H1 (cell line): ENCODE measurements around the gene WRAP73. TPM values are rescaled to one million over a fixed set of nuclear protein-coding genes. Genes with fewer than 3 reads are reported as not detected.

ENCODE experiments used
- CTCF ChIA-PET: fragments of 300-600 bp; sonication (Branson Sonifier 250); formaldehyde crosslinking; loops from one replicate; lab custom pipeline; 2021; ENCODE audit not compliant: partially characterized antibody; lab: Charles Lee
- POLR2A ChIA-PET: fragments of 300-600 bp; sonication (Branson Sonifier 250); formaldehyde crosslinking; loops from one replicate; lab custom pipeline; 2021; ENCODE audit warnings: inconsistent platforms; ENCODE audit not compliant: partially characterized antibody; lab: Charles Lee
- DNase-seq, 2 experiments: peaks; one replicate each; pipeline versions ENCODE4 v3.0.0 to v3.0.0-alpha.2; 2010 to 2022; ENCODE audit warnings: low spot score in 2 of 2, low read depth in 1 of 2, mixed read lengths in 1 of 2
- FAIRE-seq: peaks from 2 replicates; lab custom pipeline; 2011; peaks lifted over from hg19 to GRCh38; lab: Jason Lieb, UNC
- H2AFZ ChIP-seq: 2 replicates; pipeline ENCODE4 v1.8.1; 2012; ENCODE audit warnings: low read length, inconsistent platforms
- H2AK5ac ChIP-seq: 2 replicates; pipeline ENCODE4 v1.6.1; 2013; ENCODE audit warnings: low read depth, low read length
- H2BK120ac ChIP-seq: replicated peaks from 2 replicates; pipeline ENCODE3; 2013; ENCODE audit warnings: low read depth, low read length, inconsistent platforms
- H2BK12ac ChIP-seq: 2 replicates; pipeline ENCODE4 v1.6.1; 2013; ENCODE audit warnings: low read depth, low read length
- H2BK15ac ChIP-seq: 2 replicates; pipeline ENCODE4 v1.6.1; 2013; ENCODE audit warnings: low read length
- H2BK20ac ChIP-seq: 2 replicates; pipeline ENCODE4 v1.6.1; 2013; ENCODE audit warnings: low read length
- H2BK5ac ChIP-seq: 2 replicates; pipeline ENCODE4 v1.6.1; 2013; ENCODE audit warnings: low read depth, low read length
- H3K14ac ChIP-seq: 2 replicates; pipeline ENCODE4 v1.6.1; 2013; ENCODE audit warnings: inconsistent platforms; ENCODE audit not compliant: insufficient read length
- H3K18ac ChIP-seq: 2 replicates; pipeline ENCODE4 v1.6.1; 2013; ENCODE audit warnings: low read length; ENCODE audit errors: extremely low read depth
- H3K23ac ChIP-seq: 2 replicates; pipeline ENCODE4 v1.6.1; 2013; ENCODE audit warnings: inconsistent platforms; ENCODE audit not compliant: insufficient read length
- H3K23me2 ChIP-seq: 2 replicates; pipeline ENCODE4 v1.6.1; 2013; ENCODE audit warnings: low read depth, low read length
- H3K27ac ChIP-seq: 2 replicates; pipeline ENCODE4 v1.6.1; 2011; ENCODE audit warnings: low read depth, low read length, inconsistent platforms
- H3K27me3 ChIP-seq, 4 experiments: replicated peaks in 1 of 4; 1 replicate in 1 of 4; 2 replicates in 3 of 4; pipeline versions ENCODE4 v1.6.1 to v1.8.1; 2011 to 2013; ENCODE audit warnings: low read length in 3 of 4, mild to moderate bottlenecking in 3 of 4, inconsistent platforms in 2 of 4, mixed read lengths in 2 of 4, moderate library complexity in 1 of 4; ENCODE audit not compliant: control insufficient read depth in 3 of 4, insufficient read depth in 3 of 4; ENCODE audit errors: extremely low read depth in 1 of 4
- H3K36me3 ChIP-seq, 4 experiments: 2 replicates each; pipeline versions ENCODE4 v1.6.1 to v1.8.1; 2011 to 2013; ENCODE audit warnings: mild to moderate bottlenecking in 4 of 4, low read length in 3 of 4, moderate library complexity in 2 of 4, control low read depth in 1 of 4, inconsistent platforms in 1 of 4; ENCODE audit not compliant: insufficient read depth in 4 of 4, control insufficient read depth in 2 of 4
- H3K4ac ChIP-seq: replicated peaks from 2 replicates; pipeline ENCODE3; 2013; ENCODE audit warnings: low read length, low read depth, mixed read lengths, inconsistent platforms; ENCODE audit not compliant: insufficient read length
- H3K4me1 ChIP-seq, 4 experiments: replicated peaks in 1 of 4; 1 replicate in 1 of 4; 2 replicates in 3 of 4; pipeline versions ENCODE4 v1.6.1 to v1.8.1; 2011 to 2013; ENCODE audit warnings: low read length in 3 of 4, inconsistent platforms in 2 of 4, mixed read lengths in 1 of 4; ENCODE audit not compliant: insufficient read depth in 4 of 4, control insufficient read depth in 3 of 4
- H3K4me2 ChIP-seq, 2 experiments: 2 replicates each; pipeline versions ENCODE4 v1.6.1 to v1.8.1; 2011 to 2013; ENCODE audit warnings: low read depth in 2 of 2, low read length in 2 of 2, control low read depth in 1 of 2, inconsistent platforms in 1 of 2, mild to moderate bottlenecking in 1 of 2; ENCODE audit not compliant: insufficient read depth in 1 of 2
- H3K4me3 ChIP-seq, 4 experiments: fragments of 200-600, 300-600 bp in 1 of 4; sonication (generic), shearing (Covaris generic), sonication (Bioruptor Twin) in 1 of 4; 2 replicates each; pipeline versions ENCODE4 v1.5.1 to v1.8.1; 2011 to 2016; ENCODE audit warnings: low read length in 4 of 4, low read depth in 3 of 4, control low read depth in 2 of 4, inconsistent platforms in 2 of 4, mild to moderate bottlenecking in 2 of 4, mixed read lengths in 1 of 4, moderate library complexity in 1 of 4; ENCODE audit not compliant: insufficient read depth in 2 of 4; ENCODE audit errors: extremely low read depth in 1 of 4
- H3K56ac ChIP-seq: replicated peaks from 2 replicates; pipeline ENCODE3; 2013; ENCODE audit warnings: low read depth, mild to moderate bottlenecking, mixed read lengths, low read length, inconsistent platforms; ENCODE audit not compliant: insufficient read length
- H3K79me1 ChIP-seq: 2 replicates; pipeline ENCODE4 v1.6.1; 2013; ENCODE audit warnings: low read depth, low read length, control low read depth
- H3K79me2 ChIP-seq, 2 experiments: 2 replicates each; pipeline versions ENCODE4 v1.6.1 to v1.8.1; 2012 to 2013; ENCODE audit warnings: low read length in 2 of 2, mild to moderate bottlenecking in 2 of 2, inconsistent platforms in 1 of 2; ENCODE audit not compliant: insufficient read depth in 2 of 2, control insufficient read depth in 1 of 2
- H3K9ac ChIP-seq, 4 experiments: replicated peaks in 1 of 4; 1 replicate in 1 of 4; 2 replicates in 3 of 4; pipeline versions ENCODE4 v1.6.1 to v1.8.1; 2011 to 2013; ENCODE audit warnings: low read depth in 3 of 4, low read length in 3 of 4, control low read depth in 2 of 4, mild to moderate bottlenecking in 2 of 4, moderate library complexity in 2 of 4, inconsistent platforms in 1 of 4; ENCODE audit errors: extremely low read depth in 1 of 4
- H3K9me3 ChIP-seq, 2 experiments: 2 replicates each; pipeline versions ENCODE4 v1.6.1 to v1.8.1; 2012 to 2013; ENCODE audit warnings: mild to moderate bottlenecking in 2 of 2, moderate library complexity in 2 of 2, control low read depth in 1 of 2, inconsistent platforms in 1 of 2, low read depth in 1 of 2, low read length in 1 of 2, mixed read lengths in 1 of 2; ENCODE audit not compliant: insufficient read depth in 2 of 2
- H4K20me1 ChIP-seq, 2 experiments: replicated peaks in 1 of 2; 2 replicates each; pipeline versions ENCODE3 to v1.8.1; 2011 to 2013; ENCODE audit warnings: inconsistent platforms in 2 of 2, low read length in 2 of 2, mild to moderate bottlenecking in 1 of 2; ENCODE audit not compliant: insufficient read depth in 2 of 2, control insufficient read depth in 1 of 2
- H4K5ac ChIP-seq: 2 replicates; pipeline ENCODE4 v1.6.1; 2013; ENCODE audit warnings: low read length, low read depth, mixed read lengths, inconsistent platforms; ENCODE audit not compliant: insufficient read length
- H4K8ac ChIP-seq: 2 replicates; pipeline ENCODE4 v1.8.0; 2013; ENCODE audit warnings: mild to moderate bottlenecking, moderate library complexity, low read length, inconsistent platforms; ENCODE audit not compliant: insufficient read depth; ENCODE audit errors: extremely low read depth
- H4K91ac ChIP-seq: replicated peaks from 2 replicates; pipeline ENCODE3; 2013; ENCODE audit warnings: low read length, mixed read lengths, inconsistent platforms; ENCODE audit not compliant: insufficient read length
- CBX8 ChIP-seq: fragments of 300-800, 300-1000 bp; sonication (generic); IDR thresholded peaks from 2 replicates; pipeline ENCODE4 v1.7.1; 2016; ENCODE audit warnings: low read depth, low read length, borderline replicate concordance
- CHD2 ChIP-seq: IDR thresholded peaks from 2 replicates; pipeline ENCODE4 v1.6.1; 2012; ENCODE audit warnings: low read length, improper control_type of control experiment
- E2F6 ChIP-seq: IDR thresholded peaks from 2 replicates; pipeline ENCODE4 v1.6.1; 2012; ENCODE audit warnings: inconsistent platforms
- NANOG ChIP-seq: IDR thresholded peaks from 2 replicates; pipeline ENCODE4 v1.6.1; 2011; ENCODE audit warnings: low read length, low read depth, mild to moderate bottlenecking, inconsistent platforms; ENCODE audit not compliant: insufficient read depth, poor library complexity, severe bottlenecking
- RBBP5 ChIP-seq: IDR thresholded peaks from 2 replicates; pipeline ENCODE4 v1.7.1; 2012; ENCODE audit warnings: low read depth, mild to moderate bottlenecking, inconsistent platforms, low read length, moderate library complexity, borderline replicate concordance
- RNF2 ChIP-seq: fragments of 200-900, 300-1000 bp; sonication (generic); IDR thresholded peaks from 2 replicates; pipeline ENCODE4 v1.7.1; 2016; ENCODE audit warnings: borderline replicate concordance, low read depth, mild to moderate bottlenecking, antibody characterized with exemption, low read length; ENCODE audit not compliant: poor library complexity, severe bottlenecking; ENCODE audit errors: missing control alignments
- SIN3A ChIP-seq, 2 experiments: IDR thresholded peaks in 1 of 2; conservative IDR thresholded peaks in 1 of 2; 2 replicates each; pipeline ENCODE4 v1.6.1; 2011 to 2012; ENCODE audit warnings: low read length in 2 of 2, improper control_type of control experiment in 1 of 2, low read depth in 1 of 2, mild to moderate bottlenecking in 1 of 2
- SP1 ChIP-seq: IDR thresholded peaks from 2 replicates; pipeline ENCODE4 v1.6.1; 2011; ENCODE audit warnings: low read depth, low read length
- WGBS, 2 experiments: shearing (Covaris generic) in 1 of 2; methylation state at CpG; one replicate each; pipeline versions ENCODE4 v1.1.6 to v1.1.7; 2013 to 2015; ENCODE audit warnings: low lambda C conversion rate in 2 of 2, mixed read lengths in 2 of 2, inconsistent platforms in 1 of 2, low coverage in 1 of 2, missing lambda C conversion rate in 1 of 2; ENCODE audit not compliant: insufficient replicate concordance in 2 of 2, insufficient coverage in 1 of 2, insufficient read length in 1 of 2; ENCODE audit errors: extremely low coverage in 1 of 2, missing lambda C conversion rate in 1 of 2; 5-methylcytosine and 5-hydroxymethylcytosine counted together
- polyA plus RNA-seq, 7 experiments: library from polyadenylated mRNA; depleted of rRNA in 3 of 7; stranded (reverse) in 5 of 7; unstranded in 2 of 7; fragments of >200 nt in 5 of 7; fragments of 200-250 nt in 2 of 7; gene quantifications; 1 replicate in 5 of 7; 2 replicates in 1 of 7; 4 replicates in 1 of 7; pipeline versions ENCODE4 v1.2.1 to v1.2.3, GENCODE V29; 2011 to 2013; ENCODE audit warnings: missing spikeins in 2 of 7, mixed read lengths in 2 of 7
- total RNA-seq: library from RNA; stranded (reverse); fragmentation: NEBNext Ultra II Directional; extraction: Animal tissue kit (Norgen Biotek cat#: 25700); gene quantifications from 2 replicates; pipeline ENCODE4 v1.2.1, GENCODE V29; 2021
- TF ChIP-seq, protein P1 (sequence below): IDR thresholded peaks from 2 replicates; pipeline ENCODE4 v1.6.1; 2011; ENCODE audit warnings: low read length, improper control_type of control experiment

WRAP73 gene
- total and polyA plus RNA-seq, 2 of the 8 experiments (the other 6 are each of a cell fraction or from before 2014, with no cell fraction given): 30.3 to 50.7 TPM

GRCh38 chr1:3672231-3672970 lies 22.5 kb upstream of the WRAP73 start:
- peaks cover 0 to 3% (median 0%) of the 10 kb centered on the region in 4 experiments; a peak in 2 of 7 replicates for H3K27me3 ChIP-seq
- peaks cover 0 to 1% of the 10 kb centered on the region in 2 experiments for H4K20me1 ChIP-seq
- peaks cover 4% of the 10 kb centered on the region; the same call in 1 of the 2 replicates for H3K23me2 ChIP-seq
- DNase-seq (no peak), FAIRE-seq (no peak)
- WGBS, 2 experiments: 84% methylated on average over 18 of the region's 21 CpGs; no CpG with 5 or more reads in 1 of the 2 experiments
- no peaks in the 10 kb centered on the region for H3K79me1 ChIP-seq
- no peak overlapping the region for H4K5ac ChIP-seq
- no peak overlapping the region for H4K91ac ChIP-seq
- no peaks in the 10 kb centered on the region for H3K9me3 ChIP-seq
- H2BK20ac ChIP-seq: no peak overlapping the region
- no peak overlapping the region for H3K14ac ChIP-seq
- H3K23ac ChIP-seq: no peak overlapping the region
- TF ChIP-seq SIN3A (conservative IDR thresholded peaks at IDR 0.05 in 1 of 2, IDR thresholded peaks at IDR 0.05 in 1 of 2; ENCODE audit: low read depth in 1 of 2, low read length in 2 of 2): no peak
- no peak for TF ChIP-seq RBBP5
- no peak for TF ChIP-seq CHD2
- TF ChIP-seq NANOG: no peak
- no peak for TF ChIP-seq E2F6
- TF ChIP-seq, protein P1, sequence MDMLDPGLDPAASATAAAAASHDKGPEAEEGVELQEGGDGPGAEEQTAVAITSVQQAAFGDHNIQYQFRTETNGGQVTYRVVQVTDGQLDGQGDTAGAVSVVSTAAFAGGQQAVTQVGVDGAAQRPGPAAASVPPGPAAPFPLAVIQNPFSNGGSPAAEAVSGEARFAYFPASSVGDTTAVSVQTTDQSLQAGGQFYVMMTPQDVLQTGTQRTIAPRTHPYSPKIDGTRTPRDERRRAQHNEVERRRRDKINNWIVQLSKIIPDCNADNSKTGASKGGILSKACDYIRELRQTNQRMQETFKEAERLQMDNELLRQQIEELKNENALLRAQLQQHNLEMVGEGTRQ: no peak
- TF ChIP-seq SP1: no peak
- no peak for TF ChIP-seq RNF2
- no peak for TF ChIP-seq CBX8
- H3K27ac ChIP-seq: no peak overlapping the region
- no peak overlapping the region for H2AK5ac ChIP-seq
- no peak overlapping the region for H3K9ac ChIP-seq
- no peaks in the 10 kb centered on the region for H3K79me2 ChIP-seq
- CTCF ChIA-PET: interaction anchor here (0.8 to 2.2 kb wide), 10 partner anchors 10 to 219 kb away, joined by 3 to 7 read pairs (median 3); no protein-coding TSS in a partner anchor
- H3K4me1 ChIP-seq: peaks cover 0 to 30% (median 22%) of the 10 kb centered on the region in 4 experiments; a peak in 6 of 7 replicates
- H4K8ac ChIP-seq: no peak overlapping the region
- no peak overlapping the region for H3K56ac ChIP-seq
- H2BK5ac ChIP-seq: no peak overlapping the region
- H3K4me2 ChIP-seq: no peak overlapping the region
- peak overlapping the region; percentile 46; the same call in 1 of the 2 replicates for H2BK15ac ChIP-seq
- H3K36me3 ChIP-seq: no peaks in the 10 kb centered on the region
- no peak overlapping the region for H2AFZ ChIP-seq
- no peak overlapping the region for H2BK120ac ChIP-seq
- H3K4me3 ChIP-seq: no peak overlapping the region
- POLR2A ChIA-PET: interaction anchor here (1.5 kb wide), 1 partner anchor 63 kb away, joined by 3 read pairs; no protein-coding TSS in a partner anchor
- H3K4ac ChIP-seq: no peak overlapping the region
- H2BK12ac ChIP-seq: peak overlapping the region; percentile 27; the same call in 1 of the 2 replicates
- H3K18ac ChIP-seq: no peak overlapping the region
